Sigmoid colon (tissue), 4 donors: Measurements from ENCODE around the gene SEMA4A.

Experiments used
- CTCF ChIP-seq, 4 experiments: fragments of 450-650 bp in 3 of 4; fragments of 200-600 bp in 1 of 4; IDR thresholded peaks; one replicate each; pipeline ENCODE4 v1.5.1; 2016 to 2019; ENCODE audit warnings: antibody characterized with exemption in 4 of 4, mild to moderate bottlenecking in 3 of 4, moderate library complexity in 2 of 4
- POLR2A ChIP-seq, 2 donors: fragments of 450-650 bp; IDR thresholded peaks; one replicate each; pipeline ENCODE4 v1.6.1; 2016; ENCODE audit warnings: antibody characterized with exemption in 2 of 2, mild to moderate bottlenecking in 2 of 2, moderate library complexity in 2 of 2
- POLR2AphosphoS5 ChIP-seq, 4 donors: sonication (generic); formaldehyde crosslinking; IDR thresholded peaks; one replicate each; pipeline ENCODE4 v1.6.1; 2017; ENCODE audit warnings: antibody characterized with exemption in 4 of 4

GRCh38 chr1:156128308-156128653 is 25.1 kb upstream of the SEMA4A start:
- TF ChIP-seq CTCF (IDR thresholded peaks at IDR 0.05) (no peak), POLR2AphosphoS5 (IDR thresholded peaks at IDR 0.05) (no peak), POLR2A (IDR thresholded peaks at IDR 0.05) (no peak)
